PC-9 (cell line): ENCODE measurements around the gene ALK.

Experiments used
- CTCF ChIP-seq: fragments of 200-600 bp; sonication (generic); conservative IDR thresholded peaks from 2 replicates; pipeline ENCODE4 v1.6.1; 2017; ENCODE audit warnings: mixed run types, antibody characterized with exemption, mild to moderate bottlenecking, moderate library complexity
- EZH2 ChIP-seq: fragments of 200-600 bp; sonication (generic); IDR thresholded peaks from 2 replicates; pipeline ENCODE4 v1.8.0; 2017; ENCODE audit warnings: antibody characterized with exemption, low read depth

- TF ChIP-seq EZH2 = no peak
- no peak for TF ChIP-seq CTCF
Measured at GRCh38 chr2:29762239-29762638, 159.1 kb downstream of the ALK start.
